ENCODE results near the gene KIAA1755.
A peak's percentile ranks its signal among the peaks of the same experiment; 100 is the strongest.

Gene KIAA1755

GRCh38 chr20:38211200-38212097, 49.1 kb downstream of the KIAA1755 start:
- Histone ChIP-seq H3K9me3 (no peaks in the 10 kb centered on the region), H3K4me3 (ENCODE audit: low read depth in 1 of 2, low read length in 1 of 2) (peak overlapping the region in 1 of 2 experiments; percentile 24), H3K4me1 (ENCODE audit: control insufficient read depth in 1 of 2, insufficient read depth in 1 of 2, low read depth in 1 of 2, low read length in 1 of 2) (peaks cover 13 to 14% of the 10 kb centered on the region in 2 experiments), H3K27ac (peak overlapping the region; percentile 67), H3K27me3 (peaks cover 5% of the 10 kb centered on the region), H3K36me3 (no peaks in the 10 kb centered on the region)
- no peak for TF ChIP-seq CTCF (IDR thresholded peaks at IDR 0.05)

- no peak for TF ChIP-seq CTCF (IDR thresholded peaks at IDR 0.05)
- H3K4me1 ChIP-seq (ENCODE audit: control insufficient read depth in 1 of 2, insufficient read depth in 1 of 2, low read depth in 1 of 2, low read length in 1 of 2): peaks cover 13 to 14% of the 10 kb centered on the region in 2 experiments
- H3K27ac ChIP-seq: peak overlapping the region; percentile 67
These were observed 49.8 kb downstream of the KIAA1755 start for GRCh38 chr20:38210741-38211140.

GRCh38 chr20:38209736-38210405, 50.7 kb downstream of the KIAA1755 start:
- Histone ChIP-seq H3K27ac (no peak overlapping the region), H3K4me1 (ENCODE audit: control insufficient read depth in 1 of 2, insufficient read depth in 1 of 2, low read depth in 1 of 2, low read length in 1 of 2) (peaks cover 13 to 14% of the 10 kb centered on the region in 2 experiments), H3K27me3 (peaks cover 5% of the 10 kb centered on the region), H3K4me3 (ENCODE audit: low read depth in 1 of 2, low read length in 1 of 2) (no peak overlapping the region), H3K36me3 (no peaks in the 10 kb centered on the region), H3K9me3 (no peaks in the 10 kb centered on the region)
- no peak for TF ChIP-seq CTCF (IDR thresholded peaks at IDR 0.05)

More at GRCh38 chr20:38210741-38211140, 49.8 kb downstream of the KIAA1755 start:
- peak overlapping the region in 1 of 2 experiments; percentile 24 for H3K4me3 ChIP-seq (ENCODE audit: low read depth in 1 of 2, low read length in 1 of 2)
- H3K9me3 ChIP-seq: no peaks in the 10 kb centered on the region
- H3K36me3 ChIP-seq: no peaks in the 10 kb centered on the region
- peaks cover 5% of the 10 kb centered on the region for H3K27me3 ChIP-seq

GRCh38 chr20:38209054-38209675, 51.4 kb downstream of the KIAA1755 start:
- H3K9me3 ChIP-seq: no peaks in the 10 kb centered on the region
- H3K27ac ChIP-seq: no peak overlapping the region
- H3K4me3 ChIP-seq (ENCODE audit: low read depth in 1 of 2, low read length in 1 of 2): no peak overlapping the region
- H3K36me3 ChIP-seq: no peaks in the 10 kb centered on the region
- no peak for TF ChIP-seq CTCF (IDR thresholded peaks at IDR 0.05)
- peaks cover 13 to 14% of the 10 kb centered on the region in 2 experiments for H3K4me1 ChIP-seq (ENCODE audit: control insufficient read depth in 1 of 2, insufficient read depth in 1 of 2, low read depth in 1 of 2, low read length in 1 of 2)
- peaks cover 5% of the 10 kb centered on the region for H3K27me3 ChIP-seq

- no peak overlapping the region for H3K4me3 ChIP-seq (ENCODE audit: low read depth in 1 of 2, low read length in 1 of 2)
- H3K27me3 ChIP-seq: peaks cover 5% of the 10 kb centered on the region
- H3K9me3 ChIP-seq: no peaks in the 10 kb centered on the region
- peaks cover 13 to 14% of the 10 kb centered on the region in 2 experiments for H3K4me1 ChIP-seq (ENCODE audit: control insufficient read depth in 1 of 2, insufficient read depth in 1 of 2, low read depth in 1 of 2, low read length in 1 of 2)
- H3K36me3 ChIP-seq: no peaks in the 10 kb centered on the region
- TF ChIP-seq CTCF (IDR thresholded peaks at IDR 0.05): no peak
- no peak overlapping the region for H3K27ac ChIP-seq
These were observed 52.0 kb downstream of the KIAA1755 start for GRCh38 chr20:38208523-38208922.
